Activated CD4-positive, CD25-positive, alpha-beta regulatory T cell treated with anti-CD3 and anti-CD28 coated beads, Interleukin-2, amount 50 U/mL, for 16 hours (primary cell): ENCODE measurements around the gene TACO1.

Experiments used
- DNase-seq: peaks from one replicate; pipeline ENCODE4 v3.0.0-alpha.2; 2020; ENCODE audit warnings: low read depth, low spot score

TACO1 gene

GRCh38 chr17:63635787-63636186 lies 35.1 kb downstream of the TACO1 start:
- DNase-seq: no peak

GRCh38 chr17:63639125-63639524 lies 38.4 kb downstream of the TACO1 start:
- DNase-seq: no peak

GRCh38 chr17:63640038-63640437 lies 39.3 kb downstream of the TACO1 start:
- no peak for DNase-seq

GRCh38 chr17:63641692-63642448 lies 41.2 kb downstream of the TACO1 start:
- no peak for DNase-seq

GRCh38 chr17:63644846-63645245 lies 44.2 kb downstream of the TACO1 start:
- DNase-seq: no peak

GRCh38 chr17:63645775-63646487 lies 45.2 kb downstream of the TACO1 start:
- DNase-seq: no peak

- no peak for DNase-seq
These were observed 45.8 kb downstream of the TACO1 start for GRCh38 chr17:63646488-63646806.

- DNase-seq: no peak
These were observed 46.5 kb downstream of the TACO1 start for GRCh38 chr17:63647065-63647725.

- no peak for DNase-seq
These were observed 47.2 kb downstream of the TACO1 start for GRCh38 chr17:63647936-63648335.

- DNase-seq: no peak
These were observed 49.1 kb downstream of the TACO1 start for GRCh38 chr17:63649813-63650212.

GRCh38 chr17:63652106-63652505 lies 51.4 kb downstream of the TACO1 start:
- DNase-seq: no peak

- no peak for DNase-seq
These were observed 52.4 kb downstream of the TACO1 start for GRCh38 chr17:63653050-63653449.

- no peak for DNase-seq
These were observed 57.1 kb downstream of the TACO1 start for GRCh38 chr17:63657786-63658185.
